K562 (cell line): ENCODE results near the gene SLC17A9. TPM values are rescaled to one million over a fixed set of nuclear protein-coding genes. Genes with fewer than 3 reads are reported as not detected.

Experiments used
- BCOR ChIP-seq: fragments of 450-650 bp; IDR thresholded peaks from 2 replicates; pipeline ENCODE4 v1.6.1; 2016
- BDP1 ChIP-seq: IDR thresholded peaks from 3 replicates; pipeline ENCODE4 v1.6.1; 2011; ENCODE audit not compliant: insufficient read length, insufficient read depth
- BRCA1 ChIP-seq, 2 experiments: fragments of 450-650 bp in 1 of 2; sonication (generic) in 1 of 2; formaldehyde crosslinking in 1 of 2; IDR thresholded peaks; 2 replicates each; pipeline versions ENCODE4 v1.5.0 to v1.6.1; 2017 to 2020; ENCODE audit warnings: mild to moderate bottlenecking in 1 of 2, missing genetic modification reagents in 1 of 2
- GATAD2B ChIP-seq: fragments of 450-650 bp; IDR thresholded peaks from 2 replicates; pipeline ENCODE4 v1.6.1; 2017; ENCODE audit warnings: mild to moderate bottlenecking, borderline replicate concordance
- MEIS2 ChIP-seq: fragments of 450-650 bp; IDR thresholded peaks from 2 replicates; pipeline ENCODE4 v1.6.1; 2014; ENCODE audit warnings: mild to moderate bottlenecking; ENCODE audit not compliant: partially characterized antibody
- RFX7 ChIP-seq: fragments of 250-450 bp; sonication (Bioruptor Pico); IDR thresholded peaks from 2 replicates; pipeline ENCODE4 v1.5.1; 2021; ENCODE audit warnings: mild to moderate bottlenecking
- SETDB1 ChIP-seq: IDR thresholded peaks from one replicate; pipeline ENCODE4 v1.6.1; 2012; ENCODE audit warnings: low read length, control low read depth, inconsistent platforms
- ZBTB40 ChIP-seq, 2 experiments: fragments of 450-650 bp in 1 of 2; sonication (generic) in 1 of 2; formaldehyde crosslinking in 1 of 2; IDR thresholded peaks; 2 replicates each; pipeline versions ENCODE4 v1.7.1 to v1.9.0; 2016 to 2022; ENCODE audit warnings: inconsistent platforms in 1 of 2, mild to moderate bottlenecking in 1 of 2, missing genetic modification reagents in 1 of 2
- ZNF165 ChIP-seq: fragments of 250-450 bp; sonication (Bioruptor Pico); IDR thresholded peaks from 2 replicates; pipeline ENCODE4 v1.4.0; 2020; ENCODE audit warnings: borderline replicate concordance
- ZNF232 ChIP-seq: sonication (generic); formaldehyde crosslinking; IDR thresholded peaks from 2 replicates; pipeline ENCODE4 v1.8.0; 2022; ENCODE audit warnings: mild to moderate bottlenecking, missing genetic modification reagents
- ZNF384 ChIP-seq: IDR thresholded peaks from 2 replicates; pipeline ENCODE4 v1.6.1; 2012; ENCODE audit warnings: low read depth, low read length, improper control_type of control experiment
- ZNF408 ChIP-seq: fragments of 250-450 bp; sonication (Bioruptor Pico); IDR thresholded peaks from 2 replicates; pipeline ENCODE4 v1.4.0; 2020; ENCODE audit warnings: low read depth, mild to moderate bottlenecking, moderate library complexity
- ZNF57 ChIP-seq: fragments of 450-650 bp; formaldehyde crosslinking; IDR thresholded peaks from 2 replicates; pipeline ENCODE4 v1.4.0; 2020; ENCODE audit warnings: mild to moderate bottlenecking, moderate library complexity
- ZNF583 ChIP-seq: fragments of 250-450 bp; sonication (Bioruptor Pico); IDR thresholded peaks from 2 replicates; pipeline ENCODE4 v1.4.0; 2020
- ZNF717 ChIP-seq: fragments of 250-450 bp; sonication (Bioruptor Pico); IDR thresholded peaks from 2 replicates; pipeline ENCODE4 v1.5.0; 2021
- polyA plus RNA-seq, 8 experiments: library from polyadenylated mRNA; depleted of rRNA in 4 of 8; stranded (reverse) in 5 of 8; unstranded in 3 of 8; fragments of >200 nt; fragmentation: Nextera tagmentation in 2 of 8; fragmentation: Illumina TruSeq in 1 of 8; extraction: Ambion mirVana in 2 of 8; extraction: Trizol in 1 of 8; gene quantifications; 2 replicates each; pipeline versions ENCODE4 v1.2.1 to v1.2.3, GENCODE V29; 2011 to 2014; ENCODE audit warnings: inconsistent platforms in 1 of 8, missing spikeins in 1 of 8
- total RNA-seq, 7 experiments: library from RNA; depleted of rRNA in 6 of 7; stranded (reverse); fragments of >200 nt in 6 of 7; fragmentation: Illumina TruSeq in 2 of 7; extraction: Trizol in 2 of 7; gene quantifications; 2 replicates each; pipeline versions ENCODE4 v1.2.1 to v1.2.3, GENCODE V29; 2011 to 2021; ENCODE audit warnings: low replicate concordance in 1 of 7
- TF ChIP-seq, protein P1 (sequence below): sonication (generic); formaldehyde crosslinking; IDR thresholded peaks from 2 replicates; pipeline ENCODE4 v1.8.1; 2022; ENCODE audit warnings: missing genetic modification reagents
- TF ChIP-seq, protein P2 (sequence below): sonication (generic); formaldehyde crosslinking; IDR thresholded peaks from 2 replicates; pipeline ENCODE4 v1.8.0; 2022; ENCODE audit warnings: mild to moderate bottlenecking, low read depth, missing genetic modification reagents

SLC17A9 gene
- total and polyA plus RNA-seq, 9 of the 15 experiments (the other 6 are each of a cell fraction or from before 2014, with no cell fraction given), result 0.04 to 0.31 TPM; not detected in 7

DNA sequence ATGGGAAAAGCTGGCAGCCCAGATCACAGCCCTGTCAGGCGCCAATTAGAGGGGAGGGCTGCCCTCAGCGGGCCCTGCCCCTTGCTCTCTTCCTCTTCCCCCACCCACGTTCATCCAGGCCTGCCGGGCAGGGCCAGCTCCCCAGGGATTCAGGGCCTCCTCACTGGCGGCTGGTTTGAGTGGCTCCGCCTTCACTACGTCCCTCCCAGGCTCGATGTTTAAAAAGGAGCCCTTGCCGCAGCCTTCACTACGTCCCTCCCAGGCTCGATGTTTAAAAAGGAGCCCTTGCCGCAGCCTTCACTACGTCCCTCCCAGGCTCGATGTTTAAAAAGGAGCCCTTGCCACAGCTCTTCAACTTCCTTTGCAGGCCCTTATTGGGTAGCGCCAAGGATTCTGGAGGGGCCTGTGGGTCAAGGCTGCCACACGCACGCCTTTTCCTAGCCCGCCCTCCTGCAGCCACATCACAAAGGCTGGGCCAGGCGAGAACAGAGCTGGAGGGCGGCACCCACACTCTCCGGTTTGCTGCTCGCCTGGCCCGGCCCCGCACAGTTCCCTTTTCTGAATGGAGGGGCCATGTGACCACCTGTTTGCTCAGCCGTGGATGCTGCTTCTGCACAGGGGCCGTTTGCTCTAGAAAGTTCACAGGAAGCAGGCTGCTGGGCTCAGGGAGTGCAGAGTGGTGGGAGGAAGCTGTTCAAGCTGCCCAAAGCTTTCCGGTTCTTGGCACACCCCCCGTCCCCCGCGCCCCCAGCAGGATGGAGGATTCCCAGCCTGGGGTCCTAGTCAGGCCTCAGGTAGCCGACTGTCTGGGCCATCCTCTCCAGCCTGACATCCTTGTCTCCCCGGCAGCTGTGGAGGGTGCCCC lies 1.6 kb downstream of the SLC17A9 start (continued):
- TF ChIP-seq GATAD2B (no peak), ZNF583 (no peak), SETDB1 (no peak), ZBTB40 (IDR thresholded peaks at IDR 0.05) (no peak), ZBTB40 (CRISPR knock-in tag; IDR thresholded peaks at IDR 0.05) (no peak), ZNF165 (no peak), ZNF717 (CRISPR knock-in tag) (no peak), ZNF408 (no peak), BCOR (no peak), BRCA1 (IDR thresholded peaks at IDR 0.05) (no peak), BRCA1 (CRISPR knock-in tag; IDR thresholded peaks at IDR 0.05) (no peak), MEIS2 (no peak), ZNF384 (no peak), RFX7 (CRISPR knock-in tag) (no peak), ZNF232 (CRISPR knock-in tag) (no peak), ZNF57 (no peak), BDP1 (no peak)
- TF ChIP-seq, protein P1, sequence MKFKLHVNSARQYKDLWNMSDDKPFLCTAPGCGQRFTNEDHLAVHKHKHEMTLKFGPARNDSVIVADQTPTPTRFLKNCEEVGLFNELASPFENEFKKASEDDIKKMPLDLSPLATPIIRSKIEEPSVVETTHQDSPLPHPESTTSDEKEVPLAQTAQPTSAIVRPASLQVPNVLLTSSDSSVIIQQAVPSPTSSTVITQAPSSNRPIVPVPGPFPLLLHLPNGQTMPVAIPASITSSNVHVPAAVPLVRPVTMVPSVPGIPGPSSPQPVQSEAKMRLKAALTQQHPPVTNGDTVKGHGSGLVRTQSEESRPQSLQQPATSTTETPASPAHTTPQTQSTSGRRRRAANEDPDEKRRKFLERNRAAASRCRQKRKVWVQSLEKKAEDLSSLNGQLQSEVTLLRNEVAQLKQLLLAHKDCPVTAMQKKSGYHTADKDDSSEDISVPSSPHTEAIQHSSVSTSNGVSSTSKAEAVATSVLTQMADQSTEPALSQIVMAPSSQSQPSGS (CRISPR knock-in tag), result no peak
- TF ChIP-seq, protein P2, sequence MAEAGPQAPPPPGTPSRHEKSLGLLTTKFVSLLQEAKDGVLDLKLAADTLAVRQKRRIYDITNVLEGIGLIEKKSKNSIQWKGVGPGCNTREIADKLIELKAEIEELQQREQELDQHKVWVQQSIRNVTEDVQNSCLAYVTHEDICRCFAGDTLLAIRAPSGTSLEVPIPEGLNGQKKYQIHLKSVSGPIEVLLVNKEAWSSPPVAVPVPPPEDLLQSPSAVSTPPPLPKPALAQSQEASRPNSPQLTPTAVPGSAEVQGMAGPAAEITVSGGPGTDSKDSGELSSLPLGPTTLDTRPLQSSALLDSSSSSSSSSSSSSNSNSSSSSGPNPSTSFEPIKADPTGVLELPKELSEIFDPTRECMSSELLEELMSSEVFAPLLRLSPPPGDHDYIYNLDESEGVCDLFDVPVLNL (CRISPR knock-in tag), result no peak
